HFF-Myc (cell line): ENCODE results near the gene EFNA1.

Experiments
- DNase-seq: peaks from one replicate; pipeline ENCODE4 v3.0.0-alpha.2; 2011; ENCODE audit warnings: low read depth; ENCODE audit errors: extremely low read depth
- H3K4me3 ChIP-seq: replicated peaks from 2 replicates; pipeline ENCODE4 v1.5.1; 2011; ENCODE audit warnings: low read depth, mild to moderate bottlenecking, control low read depth, low read length
- TF ChIP-seq, protein P1 (sequence below): IDR thresholded peaks from 2 replicates; pipeline ENCODE4 v1.5.1; 2012; ENCODE audit warnings: mild to moderate bottlenecking, low read depth, low read length, control low read depth; ENCODE audit errors: missing control alignments

The EFNA1 gene

DNA sequence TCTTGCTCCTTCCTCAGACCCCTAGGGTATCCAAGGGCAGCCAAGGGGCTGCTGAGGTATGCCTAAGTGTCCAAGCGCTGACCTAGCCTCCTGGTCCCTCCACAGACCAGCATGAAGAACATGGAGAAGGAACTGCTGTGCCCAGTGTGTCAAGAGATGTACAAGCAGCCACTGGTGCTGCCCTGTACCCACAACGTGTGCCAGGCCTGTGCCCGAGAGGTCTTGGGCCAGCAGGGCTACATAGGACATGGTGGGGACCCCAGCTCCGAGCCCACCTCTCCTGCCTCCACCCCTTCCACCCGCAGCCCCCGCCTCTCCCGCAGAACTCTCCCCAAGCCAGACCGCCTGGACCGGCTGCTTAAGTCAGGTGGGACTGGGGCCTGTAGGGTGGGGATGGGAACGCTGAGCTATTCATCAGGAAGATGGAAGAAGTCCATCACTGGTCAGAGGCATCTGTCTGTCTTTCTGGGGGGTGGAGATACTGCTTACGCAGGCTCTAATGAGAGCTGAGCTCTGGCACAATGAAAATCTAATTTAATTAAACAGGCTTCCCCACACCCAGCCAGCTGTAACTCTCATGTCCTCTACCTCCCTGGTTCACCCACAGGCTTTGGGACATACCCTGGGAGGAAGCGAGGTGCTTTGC, 47.7 kb downstream of the EFNA1 start:
- DNase-seq: no peak
- no peak overlapping the region for H3K4me3 ChIP-seq
- TF ChIP-seq, protein P1, sequence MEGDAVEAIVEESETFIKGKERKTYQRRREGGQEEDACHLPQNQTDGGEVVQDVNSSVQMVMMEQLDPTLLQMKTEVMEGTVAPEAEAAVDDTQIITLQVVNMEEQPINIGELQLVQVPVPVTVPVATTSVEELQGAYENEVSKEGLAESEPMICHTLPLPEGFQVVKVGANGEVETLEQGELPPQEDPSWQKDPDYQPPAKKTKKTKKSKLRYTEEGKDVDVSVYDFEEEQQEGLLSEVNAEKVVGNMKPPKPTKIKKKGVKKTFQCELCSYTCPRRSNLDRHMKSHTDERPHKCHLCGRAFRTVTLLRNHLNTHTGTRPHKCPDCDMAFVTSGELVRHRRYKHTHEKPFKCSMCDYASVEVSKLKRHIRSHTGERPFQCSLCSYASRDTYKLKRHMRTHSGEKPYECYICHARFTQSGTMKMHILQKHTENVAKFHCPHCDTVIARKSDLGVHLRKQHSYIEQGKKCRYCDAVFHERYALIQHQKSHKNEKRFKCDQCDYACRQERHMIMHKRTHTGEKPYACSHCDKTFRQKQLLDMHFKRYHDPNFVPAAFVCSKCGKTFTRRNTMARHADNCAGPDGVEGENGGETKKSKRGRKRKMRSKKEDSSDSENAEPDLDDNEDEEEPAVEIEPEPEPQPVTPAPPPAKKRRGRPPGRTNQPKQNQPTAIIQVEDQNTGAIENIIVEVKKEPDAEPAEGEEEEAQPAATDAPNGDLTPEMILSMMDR: no peak

DNA sequence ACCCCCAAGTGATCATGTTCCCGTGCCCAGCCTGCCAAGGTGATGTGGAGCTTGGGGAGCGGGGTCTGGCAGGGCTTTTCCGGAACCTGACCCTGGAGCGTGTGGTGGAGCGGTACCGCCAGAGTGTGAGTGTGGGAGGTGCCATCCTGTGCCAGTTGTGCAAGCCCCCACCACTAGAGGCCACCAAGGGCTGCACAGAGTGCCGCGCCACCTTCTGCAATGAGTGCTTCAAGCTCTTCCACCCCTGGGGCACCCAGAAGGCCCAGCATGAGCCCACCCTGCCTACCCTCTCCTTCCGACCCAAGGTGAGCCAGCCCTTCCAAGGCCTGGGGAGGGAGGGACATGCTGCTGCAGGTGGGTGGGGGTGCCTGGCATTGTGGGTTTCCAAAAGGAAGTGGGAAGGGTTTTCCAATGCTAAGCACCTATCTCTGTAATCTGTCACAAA, 48.3 kb downstream of the EFNA1 start:
- TF ChIP-seq, protein P1: no peak
- no peak for DNase-seq
- H3K4me3 ChIP-seq: no peak overlapping the region

DNA sequence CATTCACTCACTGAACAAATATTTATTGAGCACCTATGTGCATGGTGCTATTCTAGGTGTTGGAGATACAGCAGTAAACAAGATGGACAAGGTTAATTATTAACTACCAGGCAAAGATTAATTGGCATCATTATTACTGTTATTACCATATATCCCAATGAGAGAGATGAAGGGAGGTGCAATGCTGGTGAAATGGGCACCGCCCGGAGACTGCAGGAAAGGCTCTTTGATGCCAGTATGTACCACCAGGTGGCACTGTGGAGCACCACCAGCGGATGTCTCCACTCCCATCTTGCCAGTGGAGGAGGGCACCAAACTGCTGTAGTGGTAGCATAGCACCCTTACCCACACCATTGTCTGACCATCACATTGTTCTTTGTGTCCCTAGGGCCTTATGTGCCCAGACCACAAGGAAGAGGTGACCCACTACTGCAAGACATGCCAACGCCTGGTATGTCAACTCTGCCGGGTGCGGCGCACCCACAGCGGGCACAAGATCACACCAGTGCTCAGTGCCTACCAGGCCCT, 48.9 kb downstream of the EFNA1 start:
- no peak overlapping the region for H3K4me3 ChIP-seq
- TF ChIP-seq, protein P1: peak; percentile 96
- no peak for DNase-seq

DNA sequence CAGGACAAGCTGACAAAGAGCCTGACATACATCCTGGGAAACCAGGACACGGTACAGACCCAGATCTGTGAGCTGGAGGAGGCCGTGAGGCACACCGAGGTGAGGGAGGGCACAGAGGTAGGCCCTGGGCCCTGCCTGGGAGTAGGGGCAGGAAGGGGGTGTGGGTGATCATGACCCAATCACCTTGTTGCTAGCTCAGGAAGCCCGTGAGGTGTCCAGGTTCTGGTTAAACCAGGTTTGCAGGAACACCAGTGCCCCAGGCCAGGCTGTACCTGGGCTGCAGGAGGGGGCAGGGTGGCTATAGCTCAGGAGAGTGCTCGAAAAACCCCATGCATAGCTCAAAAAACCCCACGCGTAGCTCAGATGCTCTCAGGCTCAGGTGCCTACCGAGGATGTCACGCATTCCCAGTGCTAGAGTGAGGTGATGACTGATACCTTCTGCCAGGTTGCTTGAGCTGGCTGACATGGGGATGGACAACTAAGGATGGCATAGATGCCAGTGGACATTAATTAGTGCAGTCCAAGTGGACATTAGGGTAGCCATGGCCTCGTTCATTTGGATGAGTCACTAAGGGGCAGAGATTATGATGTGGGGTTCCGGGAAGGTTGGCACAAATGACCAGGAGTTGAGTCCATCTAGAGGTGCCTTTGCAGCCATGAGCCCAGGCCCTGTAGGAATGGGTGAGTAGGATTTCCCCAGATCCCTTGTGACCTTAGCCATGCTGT, 49.7 kb downstream of the EFNA1 start:
- TF ChIP-seq, protein P1: no peak
- no peak for DNase-seq
- no peak overlapping the region for H3K4me3 ChIP-seq

DNA sequence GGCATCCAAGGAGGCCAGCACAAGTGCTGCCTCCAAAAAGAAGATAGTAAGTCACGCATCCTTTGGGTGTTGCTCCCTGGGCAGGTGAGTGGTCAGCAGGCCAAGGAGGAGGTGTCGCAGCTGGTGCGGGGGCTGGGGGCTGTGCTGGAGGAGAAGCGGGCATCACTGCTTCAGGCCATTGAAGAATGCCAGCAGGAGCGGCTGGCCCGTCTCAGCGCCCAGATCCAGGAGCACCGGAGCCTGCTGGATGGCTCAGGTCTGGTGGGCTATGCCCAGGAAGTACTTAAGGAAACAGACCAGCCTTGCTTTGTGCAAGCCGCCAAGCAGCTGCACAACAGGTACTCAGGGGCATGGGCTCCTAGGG, 50.2 kb downstream of the EFNA1 start:
- DNase-seq: no peak
- TF ChIP-seq, protein P1: no peak
- H3K4me3 ChIP-seq: no peak overlapping the region

DNA sequence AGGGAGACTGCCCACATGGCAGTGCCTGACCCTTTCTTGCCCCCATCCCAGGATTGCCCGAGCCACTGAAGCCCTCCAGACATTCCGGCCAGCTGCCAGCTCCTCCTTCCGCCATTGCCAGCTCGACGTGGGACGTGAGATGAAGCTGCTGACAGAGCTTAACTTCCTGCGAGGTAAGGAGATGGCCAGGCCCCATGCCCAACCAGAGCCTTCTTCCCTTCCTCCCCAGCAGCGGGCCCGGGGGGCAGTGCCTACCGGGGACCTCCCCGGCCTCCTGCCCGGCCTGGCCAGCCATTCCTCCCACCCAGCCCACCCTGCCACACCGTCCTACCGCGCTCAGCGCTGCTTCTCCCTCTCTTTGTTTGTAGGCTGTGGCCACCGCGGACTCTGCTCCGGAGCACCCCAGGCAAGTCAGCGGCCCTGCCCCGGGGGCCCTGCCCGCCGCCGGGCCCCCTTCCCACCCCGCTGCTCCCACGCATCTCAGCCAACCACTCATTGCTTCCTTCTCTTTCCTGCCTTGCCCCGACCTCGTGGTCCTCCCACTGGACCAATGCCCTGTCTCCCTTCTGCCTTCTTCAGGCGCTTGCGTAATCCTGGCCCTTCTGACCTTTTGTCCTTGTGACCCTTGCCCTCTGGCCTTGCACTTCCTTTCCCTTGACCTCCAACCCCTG, 50.9 kb downstream of the EFNA1 start:
- H3K4me3 ChIP-seq: no peak overlapping the region
- TF ChIP-seq, protein P1: no peak
- DNase-seq: no peak
